H1 (cell line): ENCODE measurements around the gene FRMPD4.

ENCODE experiments used
- CBX5 ChIP-seq: fragments of 300-800, 300-1000 bp; sonication (generic); IDR thresholded peaks from 2 replicates; pipeline ENCODE4 v1.7.1; 2016; ENCODE audit warnings: antibody characterized with exemption, low read length, low read depth
- CTCF ChIP-seq, 3 experiments: IDR thresholded peaks; 1 replicate in 2 of 3; 2 replicates in 1 of 3; pipeline versions ENCODE4 v1.5.1 to v1.6.1; 2011; ENCODE audit warnings: low read length in 3 of 3, mild to moderate bottlenecking in 3 of 3, inconsistent platforms in 2 of 3, low read depth in 1 of 3, moderate library complexity in 1 of 3; ENCODE audit not compliant: insufficient read depth in 1 of 3; ENCODE audit errors: control extremely low read depth in 1 of 3
- MAFK ChIP-seq: IDR thresholded peaks from 2 replicates; pipeline ENCODE4 v1.6.1; 2012; ENCODE audit warnings: low read depth, mild to moderate bottlenecking, improper control_type of control experiment, low read length
- NRF1 ChIP-seq: IDR thresholded peaks from 2 replicates; pipeline ENCODE4 v1.6.1; 2011; ENCODE audit warnings: mild to moderate bottlenecking, low read depth, low read length, improper control_type of control experiment
- POLR2A ChIP-seq, 2 experiments: IDR thresholded peaks; 1 replicate in 1 of 2; 2 replicates in 1 of 2; pipeline ENCODE4 v1.6.1; 2011; ENCODE audit warnings: low read depth in 2 of 2, low read length in 2 of 2, mild to moderate bottlenecking in 2 of 2; ENCODE audit errors: control extremely low read depth in 1 of 2
- POLR2AphosphoS5 ChIP-seq: IDR thresholded peaks from 2 replicates; pipeline ENCODE4 v1.6.1; 2011; ENCODE audit warnings: low read depth, low read length
- TEAD4 ChIP-seq: IDR thresholded peaks from 2 replicates; pipeline ENCODE4 v1.6.1; 2012; ENCODE audit warnings: low read depth, low read length, inconsistent platforms, mixed read lengths

DNA sequence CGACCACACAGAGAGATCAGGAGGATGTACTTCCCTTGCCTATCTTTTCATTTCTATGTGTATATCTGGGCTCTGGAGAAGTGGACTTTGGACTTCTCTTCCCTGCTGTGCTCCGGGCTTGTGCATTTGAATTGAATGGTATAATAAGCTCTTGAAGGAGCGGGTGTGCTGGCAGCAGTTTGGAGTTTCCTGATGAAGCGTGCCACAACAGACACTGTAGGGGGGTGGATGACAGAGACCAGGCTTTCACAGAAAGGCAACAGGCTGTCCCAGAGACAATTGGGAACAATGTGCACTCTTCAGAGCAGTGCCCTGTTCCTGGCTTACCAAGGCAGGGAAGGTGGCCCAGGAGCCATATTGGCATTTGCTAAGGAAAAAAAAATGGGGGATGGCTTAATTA is 170.1 kb downstream of the FRMPD4 start:
- TF ChIP-seq TEAD4 (no peak), CTCF (IDR thresholded peaks at IDR 0.05; ENCODE audit: control extremely low read depth in 1 of 3, insufficient read depth in 1 of 3, low read depth in 1 of 3, low read length in 3 of 3) (no peak), POLR2AphosphoS5 (no peak), CBX5 (no peak), POLR2A (IDR thresholded peaks at IDR 0.05; ENCODE audit: control extremely low read depth in 1 of 2, low read depth in 2 of 2, low read length in 2 of 2) (no peak), MAFK (no peak), NRF1 (no peak)
